Esophagus squamous epithelium (tissue), 4 donors: ENCODE results near the gene PHRF1.

ENCODE experiments used
- POLR2A ChIP-seq, 4 donors: fragments of 450-650 bp; IDR thresholded peaks; one replicate each; pipeline ENCODE4 v1.6.1; 2017; ENCODE audit warnings: antibody characterized with exemption in 4 of 4, mild to moderate bottlenecking in 4 of 4, moderate library complexity in 3 of 4
- TF ChIP-seq, protein P1 (sequence below), 6 experiments: fragments of 450-650 bp in 4 of 6; fragments of 200-600 bp in 2 of 6; sonication (generic) in 2 of 6; IDR thresholded peaks; one replicate each; pipeline ENCODE4 v1.5.1; 2016 to 2019; ENCODE audit warnings: antibody characterized with exemption in 6 of 6, mild to moderate bottlenecking in 4 of 6, moderate library complexity in 4 of 6

DNA sequence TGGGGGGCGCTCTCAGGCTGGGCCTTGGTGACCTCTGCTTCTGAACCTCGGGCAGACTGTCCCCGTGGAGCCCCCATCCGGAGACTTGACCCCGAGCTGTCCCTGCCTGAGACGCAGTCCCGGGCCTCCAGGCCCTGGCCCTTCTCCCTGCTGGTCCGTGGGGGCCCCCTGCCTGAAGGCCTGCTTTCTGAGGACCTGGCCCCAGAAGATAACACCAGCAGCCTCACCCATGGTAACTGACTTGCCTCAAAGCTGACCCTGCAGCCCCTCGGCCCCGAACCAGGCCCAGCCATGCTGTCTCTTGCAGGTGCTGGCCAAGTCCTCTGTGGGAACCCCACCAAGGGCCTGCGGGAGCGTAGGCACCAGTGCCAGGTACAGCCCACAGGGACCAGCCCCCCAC is 24.7 kb upstream of the PHRF1 start:
- TF ChIP-seq, protein P1, sequence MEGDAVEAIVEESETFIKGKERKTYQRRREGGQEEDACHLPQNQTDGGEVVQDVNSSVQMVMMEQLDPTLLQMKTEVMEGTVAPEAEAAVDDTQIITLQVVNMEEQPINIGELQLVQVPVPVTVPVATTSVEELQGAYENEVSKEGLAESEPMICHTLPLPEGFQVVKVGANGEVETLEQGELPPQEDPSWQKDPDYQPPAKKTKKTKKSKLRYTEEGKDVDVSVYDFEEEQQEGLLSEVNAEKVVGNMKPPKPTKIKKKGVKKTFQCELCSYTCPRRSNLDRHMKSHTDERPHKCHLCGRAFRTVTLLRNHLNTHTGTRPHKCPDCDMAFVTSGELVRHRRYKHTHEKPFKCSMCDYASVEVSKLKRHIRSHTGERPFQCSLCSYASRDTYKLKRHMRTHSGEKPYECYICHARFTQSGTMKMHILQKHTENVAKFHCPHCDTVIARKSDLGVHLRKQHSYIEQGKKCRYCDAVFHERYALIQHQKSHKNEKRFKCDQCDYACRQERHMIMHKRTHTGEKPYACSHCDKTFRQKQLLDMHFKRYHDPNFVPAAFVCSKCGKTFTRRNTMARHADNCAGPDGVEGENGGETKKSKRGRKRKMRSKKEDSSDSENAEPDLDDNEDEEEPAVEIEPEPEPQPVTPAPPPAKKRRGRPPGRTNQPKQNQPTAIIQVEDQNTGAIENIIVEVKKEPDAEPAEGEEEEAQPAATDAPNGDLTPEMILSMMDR (IDR thresholded peaks at IDR 0.05): no peak
- TF ChIP-seq POLR2A (IDR thresholded peaks at IDR 0.05): no peak
